GM21717 (cell line): ENCODE measurements around the gene MELTF.
"Not testable (repeated sequence)": the region's sequence is repeated elsewhere in the genome, so short reads cannot be mapped to it uniquely, and the experiment has no call there.

ENCODE experiments used
- ATAC-seq: cut with Tn5 transposase; IDR thresholded peaks from one replicate; pipeline ENCODE4 v1.9.1; 2021; ENCODE audit warnings: mild to moderate bottlenecking, moderate library complexity; ENCODE audit not compliant: unreplicated experiment

MELTF gene

GRCh38 chr3:197029511-197030167 lies at the start of gene MELTF:
Gene MELTF (minus strand): TSS chr3:197029817. CDS start chr3:197029702, 115 bp downstream.
- ATAC-seq: peak; percentile 64

- no peak for ATAC-seq
These were observed 46.8 kb upstream of the MELTF start for GRCh38 chr3:197076415-197076814.

GRCh38 chr3:197068077-197068476 lies 38.5 kb upstream of the MELTF start:
- no peak for ATAC-seq

- ATAC-seq: no peak
These were observed 35.2 kb upstream of the MELTF start for GRCh38 chr3:197064771-197065170.

GRCh38 chr3:197062446-197062845 lies 32.8 kb upstream of the MELTF start:
- no peak for ATAC-seq

- ATAC-seq: not testable (repeated sequence)
These were observed 22.0 kb upstream of the MELTF start for GRCh38 chr3:197051637-197052036.

- no peak for ATAC-seq
These were observed 20.9 kb upstream of the MELTF start for GRCh38 chr3:197050511-197050910.

- ATAC-seq: no peak
These were observed 12.9 kb upstream of the MELTF start for GRCh38 chr3:197042539-197042938.

GRCh38 chr3:197041875-197042488 lies 12.4 kb upstream of the MELTF start:
- ATAC-seq: no peak

GRCh38 chr3:197040658-197041057 lies 11.0 kb upstream of the MELTF start:
- no peak for ATAC-seq

GRCh38 chr3:197038679-197039462 lies 9.3 kb upstream of the MELTF start:
- ATAC-seq: no peak

- ATAC-seq: no peak
These were observed 6.0 kb upstream of the MELTF start for GRCh38 chr3:197035577-197035976.

GRCh38 chr3:197034778-197035177 lies 5.2 kb upstream of the MELTF start:
- ATAC-seq: not testable (repeated sequence)

GRCh38 chr3:197033764-197034163 lies 4.1 kb upstream of the MELTF start:
- ATAC-seq: not testable (repeated sequence)

GRCh38 chr3:197031315-197032285 lies 2.0 kb upstream of the MELTF start:
- no peak for ATAC-seq

GRCh38 chr3:197030379-197031314 lies 1.0 kb upstream of the MELTF start:
- ATAC-seq: no peak

GRCh38 chr3:197028728-197029510 lies 698 bp downstream of the MELTF start:
- ATAC-seq: no peak

- no peak for ATAC-seq
These were observed 1.5 kb downstream of the MELTF start for GRCh38 chr3:197027896-197028727.
